Jurkat, Clone E6-1 (cell line): ENCODE results near the gene ATG9B.

ENCODE experiments used
- DNase-seq: peaks from one replicate; pipeline ENCODE4 v3.0.0-alpha.2; 2011; ENCODE audit warnings: low read depth, low spot score
- H3K4me3 ChIP-seq: 2 replicates; pipeline ENCODE4 v1.5.1; 2011; ENCODE audit warnings: mild to moderate bottlenecking, low read length, control low read depth, moderate library complexity

Gene ATG9B

GRCh38 chr7:151008511-151009323 is 15.6 kb downstream of the ATG9B start:
- peak overlapping the region; percentile 57 for H3K4me3 ChIP-seq
- peak; percentile 74 for DNase-seq

GRCh38 chr7:151008143-151008510 is 16.2 kb downstream of the ATG9B start:
- peak; percentile 84 for DNase-seq
- H3K4me3 ChIP-seq, result peak overlapping the region; percentile 57

- DNase-seq, result no peak
- peak overlapping the region; percentile 57; the same call in 1 of the 2 replicates for H3K4me3 ChIP-seq
These were observed 16.8 kb downstream of the ATG9B start for GRCh38 chr7:151007469-151007898.

DNA sequence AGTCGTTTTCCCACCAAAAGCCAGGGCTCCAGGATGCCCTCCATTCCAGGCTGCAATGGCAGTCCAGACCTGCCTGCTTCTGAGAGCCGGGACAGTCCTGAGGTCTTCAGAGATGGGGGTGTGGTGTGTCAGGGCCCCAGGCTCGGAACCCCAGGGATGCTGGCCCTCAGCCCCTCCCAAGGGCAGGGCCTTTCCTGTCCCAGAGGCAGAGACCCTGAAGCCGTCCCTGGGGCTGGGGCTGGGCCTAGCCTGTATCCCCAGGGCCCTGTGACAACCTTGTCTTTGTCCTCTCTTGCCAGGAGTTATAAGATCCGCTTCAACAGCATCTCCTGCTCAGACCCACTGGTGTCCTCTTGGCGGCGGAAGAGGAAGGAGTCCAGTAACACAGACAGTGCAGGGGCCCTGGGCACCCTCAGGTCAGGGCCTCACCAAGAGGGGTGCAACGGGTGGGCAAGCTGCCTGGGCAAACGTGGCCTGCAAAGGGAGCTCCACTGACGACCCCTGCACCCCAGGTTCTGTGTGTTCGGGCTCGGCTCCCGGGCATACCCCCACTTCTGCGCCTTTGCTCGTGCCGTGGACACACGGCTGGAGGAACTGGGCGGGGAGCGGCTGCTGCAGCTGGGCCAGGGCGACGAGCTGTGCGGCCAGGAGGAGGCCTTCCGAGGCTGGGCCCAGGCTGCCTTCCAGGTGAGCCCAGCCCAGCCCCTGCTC is 17.5 kb downstream of the ATG9B start:
- no peak for DNase-seq
- H3K4me3 ChIP-seq, result no peak overlapping the region

GRCh38 chr7:151005566-151005965 is 18.7 kb downstream of the ATG9B start:
- no peak for DNase-seq
- H3K4me3 ChIP-seq, result no peak overlapping the region

GRCh38 chr7:151003572-151003971 is 20.7 kb downstream of the ATG9B start:
- no peak for DNase-seq

GRCh38 chr7:151001546-151001945 is 22.7 kb downstream of the ATG9B start:
- no peak overlapping the region for H3K4me3 ChIP-seq
- no peak for DNase-seq

More at GRCh38 chr7:151003572-151003971, 20.7 kb downstream of the ATG9B start:
- H3K4me3 ChIP-seq, result no peak overlapping the region

DNA sequence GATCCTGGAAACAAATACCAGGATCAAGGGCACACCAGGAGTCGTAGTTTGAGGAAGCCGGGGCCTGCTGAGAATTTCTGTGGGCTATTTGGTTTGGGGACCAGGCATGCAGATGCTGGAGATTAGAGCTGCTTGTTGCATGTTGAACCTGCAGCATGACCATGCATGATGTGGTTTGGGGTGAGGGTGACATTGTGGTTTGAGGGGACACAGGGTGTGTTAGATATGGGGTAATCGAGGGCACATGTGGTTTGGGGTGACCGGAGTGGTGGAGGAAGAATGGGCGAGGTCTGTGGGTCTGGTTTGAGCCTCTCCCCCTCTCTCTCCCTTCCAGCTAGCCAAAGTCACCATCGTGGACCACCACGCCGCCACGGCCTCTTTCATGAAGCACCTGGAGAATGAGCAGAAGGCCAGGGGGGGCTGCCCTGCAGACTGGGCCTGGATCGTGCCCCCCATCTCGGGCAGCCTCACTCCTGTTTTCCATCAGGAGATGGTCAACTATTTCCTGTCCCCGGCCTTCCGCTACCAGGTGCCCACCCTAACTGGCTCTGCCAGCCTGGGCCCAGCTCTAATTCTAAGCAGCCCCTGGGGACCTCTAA is 23.3 kb downstream of the ATG9B start:
- H3K4me3 ChIP-seq, result no peak overlapping the region
- no peak for DNase-seq

DNA sequence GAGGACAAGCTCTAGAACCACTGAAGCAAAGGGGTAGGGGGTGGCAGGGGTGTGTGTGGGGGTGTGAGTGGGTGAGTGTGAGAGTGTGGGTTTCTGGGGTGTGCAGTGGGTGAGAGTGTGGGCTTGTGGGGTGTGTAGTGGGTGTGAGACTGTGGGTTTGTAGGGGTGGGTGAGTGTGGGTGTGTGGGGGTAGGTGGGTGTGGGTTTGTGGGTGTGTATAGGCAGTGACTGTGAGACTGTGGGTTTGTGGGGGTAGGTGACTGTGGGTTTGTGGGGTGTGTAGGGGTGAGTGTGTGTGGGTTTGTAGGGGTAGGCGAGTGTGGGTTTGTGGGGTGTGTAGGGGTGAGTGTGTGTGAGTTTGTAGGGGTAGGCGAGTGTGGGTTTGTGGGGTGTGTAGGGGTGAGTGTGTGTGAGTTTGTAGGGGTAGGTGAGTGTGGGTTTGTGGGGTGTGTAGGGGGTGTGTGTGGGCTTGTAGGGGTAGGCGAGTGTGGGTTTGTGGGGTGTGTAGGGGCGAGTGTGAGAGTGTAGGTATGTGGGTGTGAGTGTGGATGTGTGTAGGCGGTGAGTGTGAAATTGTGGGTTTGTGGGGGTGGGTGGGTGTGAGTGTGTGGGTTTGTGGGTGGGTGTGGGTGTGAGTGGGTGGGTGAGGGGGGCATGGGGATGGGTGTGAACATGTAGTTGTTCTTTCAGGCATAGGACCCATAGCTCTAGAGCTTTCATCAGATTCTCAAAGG is 24.6 kb downstream of the ATG9B start:
- no peak for DNase-seq
- H3K4me3 ChIP-seq, result no peak overlapping the region

DNA sequence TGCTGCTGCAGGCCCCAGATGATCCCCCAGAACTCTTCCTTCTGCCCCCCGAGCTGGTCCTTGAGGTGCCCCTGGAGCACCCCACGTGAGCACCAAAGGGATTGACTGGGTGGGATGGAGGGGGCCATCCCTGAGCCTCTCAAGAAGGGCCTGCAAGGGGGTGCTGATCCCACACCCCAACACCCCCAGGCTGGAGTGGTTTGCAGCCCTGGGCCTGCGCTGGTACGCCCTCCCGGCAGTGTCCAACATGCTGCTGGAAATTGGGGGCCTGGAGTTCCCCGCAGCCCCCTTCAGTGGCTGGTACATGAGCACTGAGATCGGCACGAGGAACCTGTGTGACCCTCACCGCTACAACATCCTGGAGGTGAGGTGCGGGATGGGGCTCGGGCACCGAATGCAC is 25.3 kb downstream of the ATG9B start:
- no peak overlapping the region for H3K4me3 ChIP-seq
- no peak for DNase-seq

DNA sequence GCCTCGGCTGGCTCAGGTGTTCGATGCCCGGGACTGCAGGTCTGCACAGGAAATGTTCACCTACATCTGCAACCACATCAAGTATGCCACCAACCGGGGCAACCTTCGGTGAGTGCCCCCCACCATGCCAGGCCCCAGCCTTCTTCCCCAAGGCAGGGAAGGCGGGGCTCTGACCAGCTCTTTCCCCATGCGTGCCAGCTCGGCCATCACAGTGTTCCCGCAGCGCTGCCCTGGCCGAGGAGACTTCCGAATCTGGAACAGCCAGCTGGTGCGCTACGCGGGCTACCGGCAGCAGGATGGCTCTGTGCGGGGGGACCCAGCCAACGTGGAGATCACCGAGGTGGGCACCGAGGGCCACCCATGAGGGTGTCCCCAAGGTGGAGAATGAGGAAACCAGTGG is 26.0 kb downstream of the ATG9B start:
- no peak overlapping the region for H3K4me3 ChIP-seq
- DNase-seq, result no peak

GRCh38 chr7:150997817-150998216 is 26.5 kb downstream of the ATG9B start:
- H3K4me3 ChIP-seq, result no peak overlapping the region
- DNase-seq, result no peak

- no peak for DNase-seq
- H3K4me3 ChIP-seq, result no peak overlapping the region
These were observed 27.2 kb downstream of the ATG9B start for GRCh38 chr7:150997075-150997511.

DNA sequence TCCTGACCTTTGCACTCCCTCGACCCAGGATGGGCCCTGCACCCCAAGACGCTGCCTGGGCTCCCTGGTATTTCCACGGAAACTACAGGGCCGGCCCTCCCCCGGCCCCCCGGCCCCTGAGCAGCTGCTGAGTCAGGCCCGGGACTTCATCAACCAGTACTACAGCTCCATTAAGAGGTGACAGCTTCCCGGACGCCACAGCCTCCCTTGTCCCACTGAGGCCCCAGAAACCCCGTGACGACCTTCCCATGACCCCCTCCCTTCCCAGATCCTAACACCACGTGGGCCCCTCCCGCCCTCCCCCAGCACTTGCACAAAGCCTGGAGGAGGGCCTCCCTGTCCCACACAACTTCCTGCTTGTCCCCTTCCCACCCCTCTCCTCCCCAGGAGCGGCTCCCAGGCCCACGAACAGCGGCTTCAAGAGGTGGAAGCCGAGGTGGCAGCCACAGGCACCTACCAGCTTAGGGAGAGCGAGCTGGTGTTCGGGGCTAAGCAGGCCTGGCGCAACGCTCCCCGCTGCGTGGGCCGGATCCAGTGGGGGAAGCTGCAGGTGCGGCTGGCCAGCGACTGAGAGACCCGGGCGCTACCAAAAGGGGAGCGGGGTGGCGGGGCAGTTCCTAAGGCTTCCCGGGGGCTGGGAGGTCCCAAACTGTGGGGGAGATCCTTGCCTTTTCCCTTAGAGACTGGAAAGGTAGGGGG is 27.8 kb downstream of the ATG9B start:
- DNase-seq, result no peak
- no peak overlapping the region for H3K4me3 ChIP-seq

- DNase-seq, result no peak
- peak overlapping the region; percentile 23 for H3K4me3 ChIP-seq
These were observed 29.3 kb downstream of the ATG9B start for GRCh38 chr7:150994838-150995510.

GRCh38 chr7:150994141-150994837 is 30.0 kb downstream of the ATG9B start:
- H3K4me3 ChIP-seq, result peak overlapping the region; percentile 23
- DNase-seq, result peak; percentile 65

- no peak overlapping the region for H3K4me3 ChIP-seq
- no peak for DNase-seq
These were observed 30.8 kb downstream of the ATG9B start for GRCh38 chr7:150993511-150993910.

DNA sequence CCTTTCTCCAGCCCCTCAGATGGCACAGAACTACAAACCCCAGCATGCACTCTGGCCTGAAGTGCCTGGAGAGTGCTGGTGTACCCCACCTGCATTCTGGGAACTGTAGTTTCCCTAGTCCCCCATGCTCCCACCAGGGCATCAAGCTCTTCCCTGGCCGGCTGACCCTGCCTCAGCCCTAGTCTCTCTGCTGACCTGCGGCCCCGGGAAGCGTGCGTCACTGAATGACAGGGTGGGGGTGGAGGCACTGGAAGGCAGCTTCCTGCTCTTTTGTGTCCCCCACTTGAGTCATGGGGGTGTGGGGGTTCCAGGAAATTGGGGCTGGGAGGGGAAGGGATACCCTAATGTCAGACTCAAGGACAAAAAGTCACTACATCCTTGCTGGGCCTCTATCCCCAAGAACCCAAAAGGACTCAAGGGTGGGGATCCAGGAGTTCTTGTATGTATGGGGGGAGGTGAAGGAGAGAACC is 31.4 kb downstream of the ATG9B start:
- no peak for DNase-seq
- no peak overlapping the region for H3K4me3 ChIP-seq
